GM18507 (cell line): Measurements from ENCODE around the gene KCNA3.

Experiments
- DNase-seq: peaks from one replicate; pipeline ENCODE4 v3.0.0; 2011; ENCODE audit warnings: low read depth; ENCODE audit not compliant: insufficient read length; ENCODE audit errors: extremely low spot score
- FAIRE-seq: peaks from 2 replicates; lab custom pipeline; 2011; peaks lifted over from hg19 to GRCh38; lab: Jason Lieb, UNC

Gene KCNA3

DNA sequence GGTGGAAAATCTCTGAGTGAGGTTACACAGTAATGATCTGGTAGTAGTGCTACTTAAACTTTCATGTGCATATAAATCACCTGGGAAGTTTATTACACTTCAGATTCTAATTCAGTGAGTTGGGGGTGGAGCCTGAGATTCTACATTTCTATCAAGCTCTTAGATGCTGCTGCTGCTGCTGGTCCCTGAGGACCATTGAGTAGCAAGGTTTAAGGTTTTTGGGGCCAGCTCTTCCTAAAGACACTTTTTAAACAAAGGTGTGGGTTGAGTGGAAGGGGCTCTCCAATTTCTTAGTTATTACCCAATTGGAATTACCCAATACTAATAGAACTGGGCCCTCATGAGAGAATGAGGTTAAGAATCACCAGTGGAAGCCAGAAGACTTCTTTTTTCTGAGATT is 29.5 kb downstream of the KCNA3 start:
- FAIRE-seq = peak; percentile 33

DNA sequence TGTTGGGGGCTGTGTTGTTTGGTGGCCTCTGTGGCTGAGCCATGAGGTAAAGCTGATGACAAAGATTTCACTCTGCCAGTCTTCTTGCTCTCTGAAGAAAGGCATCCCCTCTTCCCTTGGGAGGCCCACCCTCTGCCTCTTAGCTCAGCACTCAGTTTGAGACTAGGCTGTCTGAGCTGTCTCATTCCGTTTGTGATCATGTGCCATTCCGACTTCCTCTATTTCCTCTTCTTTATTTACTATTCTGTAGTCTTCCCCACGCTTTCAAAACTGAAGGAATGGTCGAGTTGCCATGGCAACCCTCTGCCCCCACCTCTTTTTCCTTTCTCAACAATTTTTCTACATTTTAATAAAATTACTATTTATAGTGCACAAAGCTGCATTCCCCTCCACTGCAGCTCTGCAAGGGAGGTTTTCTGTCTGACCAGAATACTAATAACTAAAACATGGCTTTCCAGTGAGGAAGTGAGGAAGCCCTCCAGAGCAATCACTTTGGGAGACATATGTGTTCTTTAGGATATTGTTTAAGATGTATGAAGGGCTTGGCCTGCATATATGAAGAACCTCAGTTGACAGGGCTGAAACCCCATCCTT is 30.8 kb downstream of the KCNA3 start:
- no peak for FAIRE-seq
- no peak for DNase-seq

More for the DNA sequence above, 29.5 kb downstream of the KCNA3 start:
- DNase-seq = no peak

DNA sequence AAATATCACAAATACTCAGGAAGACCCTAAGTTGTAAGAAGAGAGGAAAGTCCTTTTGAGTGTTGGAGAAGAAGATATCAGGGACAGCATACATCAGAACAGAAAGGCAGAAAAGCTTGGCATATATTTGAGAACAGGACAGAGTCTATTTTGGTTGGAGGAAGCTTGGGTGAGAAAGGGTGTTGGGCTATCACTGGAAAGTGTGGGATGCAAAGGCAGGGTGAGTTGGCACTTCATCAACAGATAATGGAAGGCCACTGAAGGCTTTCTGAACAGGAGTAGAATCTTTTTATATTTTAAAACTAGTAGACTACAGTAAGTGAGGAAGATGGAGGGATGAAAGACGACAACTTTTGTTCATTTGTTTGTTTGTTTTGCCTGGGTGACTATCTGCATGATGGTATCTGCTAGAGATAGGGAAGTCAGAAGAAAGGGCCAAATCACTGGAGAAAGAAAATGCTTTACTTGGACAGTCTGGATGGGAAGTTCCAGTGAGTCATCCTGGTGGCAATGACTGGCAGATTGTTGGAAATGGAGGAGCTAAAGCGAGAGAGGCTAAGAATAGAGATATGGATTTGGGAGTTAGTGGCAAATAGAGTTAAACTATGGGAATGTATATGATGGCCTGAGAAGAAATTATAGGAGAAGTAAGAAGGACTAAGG is 34.9 kb downstream of the KCNA3 start:
- DNase-seq = no peak

DNA sequence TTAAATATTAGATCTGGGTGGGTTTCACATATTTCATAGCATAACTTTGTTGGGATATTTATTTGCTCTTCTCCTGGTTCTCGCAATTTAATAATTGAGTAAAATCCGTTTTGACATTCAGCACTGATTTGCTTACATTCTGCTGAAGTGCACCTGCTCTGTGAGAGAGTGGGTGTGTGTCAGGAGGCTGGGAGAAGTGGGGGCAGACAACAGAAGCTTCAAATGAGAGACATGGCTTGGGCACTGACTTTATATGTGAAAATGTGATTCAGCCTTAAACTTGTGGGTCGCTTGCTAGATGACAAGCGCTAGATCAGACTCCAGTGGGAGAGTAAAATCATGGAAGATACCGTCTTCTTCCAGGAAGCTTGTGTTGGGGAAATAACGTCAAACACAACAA is 36.2 kb downstream of the KCNA3 start:
- DNase-seq (no peak), FAIRE-seq (no peak)

More for the DNA sequence above, 34.9 kb downstream of the KCNA3 start:
- no peak for FAIRE-seq

DNA sequence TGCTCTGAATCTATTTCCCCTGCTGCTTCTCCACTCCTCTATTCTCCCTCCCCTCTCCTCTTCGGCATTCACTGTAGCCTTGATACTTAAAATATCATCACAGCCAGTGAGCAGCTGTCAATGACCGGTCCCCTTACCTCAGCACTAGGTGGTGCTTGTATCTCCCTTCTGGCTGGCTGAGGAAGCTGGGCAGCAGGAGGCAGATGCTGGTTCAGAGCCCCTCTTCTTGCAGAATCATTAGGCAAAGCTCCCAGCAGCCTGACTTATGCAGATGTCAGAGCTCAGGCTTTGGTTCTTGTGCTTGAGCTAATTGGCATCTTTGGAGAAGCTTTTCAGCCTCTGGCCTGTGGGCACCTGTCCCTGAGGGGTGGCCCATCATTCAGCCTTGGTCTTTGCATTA is 36.7 kb downstream of the KCNA3 start:
- FAIRE-seq = no peak
- no peak for DNase-seq

DNA sequence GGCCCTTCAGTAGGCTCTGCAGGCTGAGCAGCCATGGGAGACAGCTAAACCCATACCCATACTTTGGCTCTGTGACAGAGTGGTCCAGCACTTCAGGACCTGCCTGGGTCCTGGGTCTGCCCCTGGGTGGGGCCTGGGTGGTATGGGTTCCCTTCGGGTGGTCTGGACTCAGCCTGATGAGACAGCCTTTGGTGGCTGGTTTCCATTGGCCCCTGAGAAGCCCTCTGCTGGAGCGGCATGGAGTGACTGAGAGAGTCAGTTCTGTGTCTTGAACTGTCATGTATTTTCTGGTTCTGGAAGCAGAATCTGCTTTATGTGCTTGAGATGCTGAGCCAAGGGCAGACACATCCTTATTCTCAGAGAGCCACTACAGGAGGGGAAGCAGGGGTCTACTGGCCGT is 37.3 kb downstream of the KCNA3 start:
- DNase-seq = no peak
- no peak for FAIRE-seq

DNA sequence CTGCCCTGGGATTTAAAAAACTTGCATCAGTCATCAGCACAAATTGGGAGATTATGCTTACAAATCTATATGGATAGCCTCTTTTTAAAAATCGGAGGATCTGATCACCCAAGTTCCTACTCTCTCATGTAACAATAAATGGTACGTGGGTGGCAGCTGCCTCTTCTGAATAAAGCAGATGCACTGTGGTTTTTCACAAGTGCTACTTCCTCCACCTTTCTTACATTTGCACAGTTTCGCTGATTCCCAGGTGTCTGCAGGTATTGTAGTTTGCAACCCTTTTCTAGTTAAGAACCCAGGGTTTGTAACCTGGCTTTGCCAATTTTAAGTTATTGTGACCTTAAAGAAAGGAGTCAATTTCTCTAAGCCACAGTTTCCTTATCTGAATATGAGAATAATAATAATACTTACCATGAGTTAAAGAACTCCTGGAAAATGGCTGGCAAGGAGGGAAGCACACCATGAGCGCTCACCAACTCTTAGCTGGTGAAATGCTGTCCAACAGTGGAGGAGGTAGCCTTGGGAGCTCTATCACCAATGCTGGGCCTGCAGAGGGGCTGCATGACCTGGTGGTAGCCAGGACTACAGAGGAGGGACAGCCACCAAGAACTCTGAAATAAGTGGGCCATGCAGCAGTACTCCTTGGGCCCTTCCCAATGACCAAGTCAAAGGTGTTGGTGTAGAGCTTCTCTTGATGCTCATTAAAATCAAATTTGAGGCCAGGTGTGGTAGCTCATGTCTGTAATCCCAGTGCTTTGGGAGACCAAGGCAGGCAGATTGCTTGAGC is 38.4 kb downstream of the KCNA3 start:
- FAIRE-seq (peak; percentile 86), DNase-seq (no peak)

DNA sequence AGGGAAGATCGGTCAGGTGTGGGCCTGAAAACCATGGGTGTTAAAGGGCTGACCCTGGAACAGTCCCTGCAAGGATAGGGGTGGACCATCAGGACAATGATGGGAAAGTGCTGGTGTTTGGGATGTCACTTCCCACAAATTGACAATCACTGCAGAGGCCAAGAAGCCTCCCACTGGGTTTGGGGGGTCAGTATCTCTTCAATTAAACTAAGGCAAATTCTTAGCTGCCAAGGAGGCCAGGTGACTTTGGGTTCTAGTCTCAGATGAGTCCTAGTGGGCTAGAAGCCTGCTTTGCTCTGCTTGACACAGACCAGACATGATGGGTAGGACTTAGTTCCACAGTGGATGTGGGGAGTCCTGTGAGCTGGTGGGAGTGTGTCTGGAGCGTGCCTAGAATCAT is 39.3 kb downstream of the KCNA3 start:
- FAIRE-seq = no peak
- DNase-seq = no peak

DNA sequence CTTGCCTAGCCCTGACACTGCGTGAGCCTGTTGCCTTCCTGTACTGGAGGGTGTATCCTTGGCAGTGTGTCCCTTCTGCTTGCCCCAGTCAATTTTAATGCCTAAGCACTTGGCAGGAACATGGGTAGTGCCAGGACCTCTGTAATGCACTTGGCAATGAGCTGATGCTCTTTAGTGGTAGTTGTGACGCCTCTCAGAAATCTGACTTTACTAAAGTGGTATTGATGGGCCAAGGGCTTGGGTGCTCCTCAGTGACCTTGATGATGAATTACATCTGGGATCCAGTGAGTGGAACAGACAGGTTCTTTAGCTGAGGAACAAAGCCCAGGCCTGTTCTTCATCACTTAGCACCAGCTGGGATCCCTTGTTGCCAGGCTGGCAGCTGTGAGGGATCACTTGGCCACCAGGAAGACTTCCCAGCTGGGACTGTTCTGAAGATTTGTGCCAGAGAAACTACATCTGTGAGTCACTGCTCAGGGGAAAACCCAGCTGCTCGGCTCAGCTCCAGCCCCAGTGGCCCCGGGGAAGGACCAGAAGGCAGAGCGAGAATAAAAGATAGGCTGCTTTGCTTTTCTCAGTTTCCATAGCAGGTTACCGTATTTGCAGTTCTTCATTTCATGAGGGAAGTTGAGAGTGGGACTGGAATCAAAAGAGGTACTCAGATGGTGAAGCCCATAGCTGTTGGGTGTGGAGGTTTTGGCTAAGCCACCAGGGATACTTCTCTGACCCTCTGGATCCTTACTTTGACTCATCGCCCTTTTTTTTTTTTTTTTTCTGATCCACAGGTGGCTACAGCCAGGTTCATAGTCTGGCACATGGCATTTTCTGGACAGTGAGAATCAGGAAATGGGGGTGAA is 40.1 kb downstream of the KCNA3 start:
- FAIRE-seq (peak; percentile 95), DNase-seq (peak; percentile 59)

DNA sequence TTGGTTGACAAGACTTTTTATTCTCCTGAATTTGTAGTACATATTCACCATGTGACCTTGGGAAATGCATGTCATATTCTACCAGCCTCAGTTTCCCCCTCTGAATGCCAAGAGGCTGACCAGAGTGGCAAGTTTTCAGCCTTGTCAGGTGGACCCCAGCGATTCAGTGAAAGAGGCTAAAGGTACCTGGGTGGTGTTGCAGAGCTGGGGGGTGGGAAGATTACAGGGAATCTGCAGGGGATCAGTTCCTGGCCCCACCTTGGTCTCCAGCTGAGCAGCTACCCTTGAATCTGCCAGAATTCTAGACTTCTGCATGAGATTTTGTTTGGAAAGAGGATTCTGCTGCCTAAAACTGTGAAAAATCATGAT is 40.7 kb downstream of the KCNA3 start:
- FAIRE-seq = no peak

DNA sequence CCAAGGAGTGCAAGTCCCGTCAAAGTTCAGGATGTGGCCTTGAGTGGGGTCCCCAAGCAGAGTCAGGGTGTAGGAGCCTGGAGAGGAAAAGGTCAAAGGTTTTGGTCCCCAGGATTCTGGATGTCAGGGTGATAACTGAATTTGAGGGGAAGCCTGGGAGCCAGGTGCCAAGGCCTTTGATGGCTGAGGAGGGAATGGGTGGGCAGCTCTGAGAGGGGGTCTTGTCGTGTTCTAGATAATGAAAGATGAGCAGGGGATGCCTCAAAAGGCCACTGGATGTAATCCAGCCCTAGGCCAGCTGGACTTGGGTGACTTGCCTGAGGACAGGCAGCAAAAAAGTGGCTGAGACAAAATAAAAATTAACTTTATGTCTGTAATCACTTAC is 41.1 kb downstream of the KCNA3 start:
- no peak for DNase-seq
- FAIRE-seq = no peak

More for the DNA sequence above, 40.7 kb downstream of the KCNA3 start:
- DNase-seq = no peak

DNA sequence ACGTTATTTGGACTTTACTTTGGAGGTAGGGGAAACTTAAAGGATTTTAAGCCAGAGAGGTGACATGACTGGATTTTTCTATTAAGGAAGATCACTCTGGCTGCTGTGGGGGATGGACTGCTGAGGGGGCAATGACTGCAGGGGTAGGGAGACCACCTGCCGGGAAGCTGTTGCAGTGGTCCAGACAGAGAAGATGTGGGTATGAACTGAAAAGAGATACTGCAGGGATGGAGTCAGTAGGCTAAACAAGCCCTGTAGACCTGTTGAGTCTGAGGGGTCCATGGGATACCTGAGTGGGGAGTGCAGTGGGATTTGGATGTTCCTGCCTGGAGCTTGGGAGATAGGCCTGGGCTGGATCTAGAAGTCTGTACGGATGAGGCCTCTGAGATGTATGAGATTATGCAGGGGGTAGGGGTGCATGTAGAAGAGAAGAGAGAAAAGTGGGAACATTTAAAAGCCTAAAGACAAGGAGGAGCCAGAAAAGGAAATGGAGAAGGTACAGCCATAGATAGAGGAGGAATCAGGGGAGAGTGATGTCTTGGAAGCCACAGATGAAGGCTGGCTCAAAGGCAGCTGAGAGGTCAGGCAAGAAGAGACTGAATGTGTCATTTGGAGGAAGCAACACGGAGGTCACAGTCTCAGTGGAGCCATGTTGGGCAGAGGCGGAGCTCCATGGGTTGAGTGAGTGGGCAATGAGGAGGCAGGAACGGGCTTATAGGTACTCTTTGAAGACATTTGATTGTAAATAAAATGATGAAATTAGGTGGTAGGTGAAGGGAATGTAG is 42.7 kb downstream of the KCNA3 start:
- no peak for DNase-seq
- FAIRE-seq = peak; percentile 12

DNA sequence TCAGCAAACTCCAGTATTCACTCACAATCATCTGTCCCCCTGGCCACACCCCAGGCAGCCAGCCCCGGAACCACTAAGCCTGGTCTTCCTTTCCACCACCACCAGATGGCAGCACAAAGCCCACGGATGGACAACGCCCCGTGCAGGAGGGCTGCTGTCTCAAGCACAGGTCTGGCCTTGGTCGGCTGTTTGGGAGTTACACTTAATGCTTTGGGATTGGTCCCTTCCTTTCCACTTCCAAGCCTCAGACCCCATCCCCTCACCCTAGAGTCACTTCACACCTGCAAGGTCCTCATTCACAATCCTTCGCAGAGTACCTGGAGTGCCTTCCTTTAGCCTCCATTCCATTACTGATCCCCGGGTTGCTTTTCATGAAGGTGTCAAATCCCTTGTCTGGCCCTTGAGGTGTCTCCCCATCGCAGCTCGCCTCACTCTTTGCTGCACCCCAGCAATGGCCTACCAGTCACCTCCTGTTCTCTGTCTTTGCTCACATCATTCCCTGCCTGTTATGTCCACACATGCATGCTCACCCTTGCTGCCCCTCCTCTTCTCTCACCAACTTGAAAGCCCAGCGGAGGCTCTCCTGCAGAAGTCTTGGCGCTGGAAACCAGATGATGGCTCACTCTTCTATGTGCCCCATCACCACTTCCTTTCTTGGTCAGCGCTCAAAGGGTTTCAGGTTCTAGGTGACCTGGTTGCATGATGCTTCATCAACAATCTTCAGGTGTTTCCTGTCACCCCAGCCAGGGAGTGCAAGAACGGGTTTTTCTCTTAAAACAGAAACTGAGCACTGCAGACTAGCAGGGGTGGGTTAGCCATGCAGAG is 43.7 kb downstream of the KCNA3 start:
- DNase-seq = no peak
- peak; percentile 97 for FAIRE-seq

DNA sequence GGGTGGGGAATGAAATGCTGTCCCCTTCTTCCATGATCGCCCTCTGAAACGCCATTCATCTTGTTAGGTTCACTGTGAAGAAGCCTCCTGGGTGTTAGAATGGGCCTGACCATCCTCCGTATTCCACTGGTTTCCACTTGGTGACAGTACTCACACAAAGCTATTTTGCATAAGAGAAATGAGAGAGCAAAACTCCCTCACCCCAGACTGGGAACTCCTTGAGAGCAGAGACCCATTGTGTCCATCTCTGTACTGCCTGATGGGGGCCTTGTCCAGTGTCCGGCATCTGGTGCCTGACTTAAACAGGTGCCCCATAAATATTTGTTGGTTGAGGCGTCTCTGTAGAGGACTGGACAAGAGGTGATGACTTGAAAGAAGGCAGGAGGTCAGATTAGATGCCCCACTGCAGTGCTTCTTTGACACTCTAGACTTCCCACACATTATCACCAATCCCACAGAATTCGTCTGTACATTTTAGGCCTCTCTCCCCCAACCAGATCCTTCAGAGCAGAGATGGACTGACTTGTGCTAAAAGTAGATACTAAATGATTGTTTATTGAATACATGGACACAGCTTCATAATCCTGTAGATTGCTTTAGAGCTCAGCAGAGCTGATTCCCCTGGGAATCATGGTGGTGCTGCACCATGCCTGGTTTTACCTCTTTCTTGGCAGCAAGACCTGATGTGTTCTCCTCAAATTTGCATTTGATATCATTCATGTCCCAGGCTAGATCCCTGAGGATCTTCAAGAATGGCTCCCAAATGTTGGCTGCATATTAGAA is 46.2 kb downstream of the KCNA3 start:
- FAIRE-seq = peak; percentile 21
- DNase-seq = no peak

DNA sequence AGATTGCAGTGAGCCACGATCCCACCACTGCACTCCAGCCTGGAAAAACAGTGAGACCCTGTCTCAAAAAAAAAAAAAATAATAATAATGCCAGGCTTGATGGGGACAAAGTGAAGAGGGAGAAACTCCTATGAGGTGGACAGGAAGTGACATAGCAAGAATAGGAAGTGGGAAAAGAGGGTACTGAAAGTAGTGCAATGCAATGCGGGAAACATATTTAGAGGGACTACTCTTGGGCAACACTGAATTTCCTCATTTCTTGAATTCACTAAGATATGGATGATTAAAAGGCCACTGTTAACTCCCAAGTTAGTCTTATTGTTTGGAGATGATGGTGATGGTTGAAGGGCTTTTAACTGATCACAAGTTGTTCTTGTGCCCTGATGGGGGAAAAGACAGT is 47.0 kb downstream of the KCNA3 start:
- FAIRE-seq (no peak), DNase-seq (no peak)

DNA sequence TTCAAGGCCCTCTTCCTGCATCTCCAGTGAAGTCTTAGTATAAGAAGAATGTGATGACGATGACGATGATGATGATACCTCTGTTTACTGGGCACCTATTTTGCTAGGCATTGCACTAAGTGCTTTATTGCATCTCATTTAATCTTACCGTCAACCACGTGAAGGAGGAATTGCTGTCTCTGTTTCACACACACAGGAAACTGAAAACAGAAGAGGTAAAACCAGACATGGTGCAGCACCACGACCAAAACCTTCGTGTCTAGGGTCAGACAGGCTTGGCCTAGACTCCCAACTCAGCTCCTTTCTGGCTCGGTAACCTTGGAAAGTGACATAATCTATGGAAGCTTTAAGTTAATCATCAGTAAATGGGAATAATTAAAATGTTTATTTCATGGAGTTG is 47.9 kb downstream of the KCNA3 start:
- DNase-seq = no peak
- peak; percentile 9 for FAIRE-seq
